Measurements from ENCODE around the gene CHRNE.
"Not testable (repeated sequence)": the region's sequence is repeated elsewhere in the genome, so short reads cannot be mapped to it uniquely, and the experiment has no call there.

The CHRNE gene

GRCh38 chr17:4906642-4907041, 3.7 kb upstream of the CHRNE start:
- DNase-seq (ENCODE audit: low spot score): not testable (repeated sequence)

GRCh38 chr17:4902540-4902939, 358 bp downstream of the CHRNE start:
- no peak for DNase-seq (ENCODE audit: low spot score)

GRCh38 chr17:4901648-4902344, 1.1 kb downstream of the CHRNE start:
- no peak for DNase-seq (ENCODE audit: low spot score)

GRCh38 chr17:4901108-4901647, 1.7 kb downstream of the CHRNE start:
- no peak for DNase-seq (ENCODE audit: low spot score)

GRCh38 chr17:4900231-4901107, 2.4 kb downstream of the CHRNE start:
- no peak for DNase-seq (ENCODE audit: low spot score)

GRCh38 chr17:4899341-4900230, 3.3 kb downstream of the CHRNE start, which contains the start of gene C17orf107:
Gene C17orf107 (plus strand): TSS chr17:4899536. CDS start chr17:4899763, 227 bp downstream.
- DNase-seq (ENCODE audit: low spot score): no peak

- no peak for DNase-seq (ENCODE audit: low spot score)
Observed at GRCh38 chr17:4898927-4899326, 4.0 kb downstream of the CHRNE start.

GRCh38 chr17:4898351-4898750, 4.5 kb downstream of the CHRNE start:
- no peak for DNase-seq (ENCODE audit: low spot score)

- no peak for DNase-seq (ENCODE audit: low spot score)
Observed at GRCh38 chr17:4897785-4898184, 5.1 kb downstream of the CHRNE start.

GRCh38 chr17:4897198-4897687, 5.7 kb downstream of the CHRNE start:
- DNase-seq (ENCODE audit: low spot score): no peak

- no peak for DNase-seq (ENCODE audit: low spot score)
Observed at GRCh38 chr17:4896332-4897197, 6.3 kb downstream of the CHRNE start.

- DNase-seq (ENCODE audit: low spot score): no peak
Observed at GRCh38 chr17:4895657-4896331, 7.1 kb downstream of the CHRNE start.

GRCh38 chr17:4895121-4895520, 7.8 kb downstream of the CHRNE start:
- no peak for DNase-seq (ENCODE audit: low spot score)

GRCh38 chr17:4893721-4894560, 9.0 kb downstream of the CHRNE start:
- DNase-seq (ENCODE audit: low spot score): no peak

GRCh38 chr17:4893272-4893671, 9.6 kb downstream of the CHRNE start:
- DNase-seq (ENCODE audit: low spot score): no peak

- no peak for DNase-seq (ENCODE audit: low spot score)
Observed at GRCh38 chr17:4892499-4893221, 10.2 kb downstream of the CHRNE start.

- DNase-seq (ENCODE audit: low spot score): no peak
Observed at GRCh38 chr17:4891411-4892410, 11.2 kb downstream of the CHRNE start.

Data from RKO (cell line).